Measurements from ENCODE around the gene C16orf95. TPM values are rescaled to one million over a fixed set of nuclear protein-coding genes. Genes with fewer than 3 reads are reported as not detected.
A peak's percentile ranks its signal among the peaks of the same experiment; 100 is the strongest.
"Not testable (repeated sequence)": the region's sequence is repeated elsewhere in the genome, so short reads cannot be mapped to it uniquely, and the experiment has no call there.

The C16orf95 gene
- total RNA-seq, 1 donor = 3.0 TPM

DNA sequence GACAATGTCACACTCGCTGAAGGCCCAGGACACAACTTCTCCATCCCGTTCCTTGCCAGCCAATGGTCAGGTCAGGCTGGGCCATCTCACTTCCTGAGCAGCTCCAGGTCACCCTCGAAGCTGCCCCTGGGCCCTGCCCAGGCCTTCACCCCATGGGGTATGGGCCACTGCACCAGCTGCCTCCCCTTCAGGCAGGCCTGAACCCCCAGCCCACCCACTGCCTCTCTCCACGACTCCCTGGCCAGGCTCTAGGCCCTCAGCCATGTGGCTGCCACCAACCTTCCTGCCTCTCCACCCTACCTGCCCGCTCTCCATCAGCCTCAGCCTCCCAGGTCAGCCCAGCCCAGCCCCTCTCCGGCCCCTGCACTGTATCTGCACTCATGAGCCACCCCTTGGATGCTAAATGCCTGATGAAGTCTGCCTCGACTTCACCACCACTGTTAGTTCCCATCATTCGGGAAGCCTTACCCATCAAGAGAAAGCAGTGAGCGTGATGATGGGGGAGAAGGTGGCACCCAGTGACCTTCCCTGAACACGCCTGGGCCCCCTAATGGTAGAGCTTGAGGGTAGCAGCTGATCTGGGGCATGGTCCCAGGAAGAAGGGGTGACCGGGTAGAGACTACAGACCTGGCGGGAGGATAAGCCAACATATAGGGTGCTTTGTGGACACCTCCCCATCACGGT, 30.9 kb upstream of the C16orf95 start:
- no peak for DNase-seq (ENCODE audit: low read depth in 2 of 3, low spot score in 2 of 3)

DNA sequence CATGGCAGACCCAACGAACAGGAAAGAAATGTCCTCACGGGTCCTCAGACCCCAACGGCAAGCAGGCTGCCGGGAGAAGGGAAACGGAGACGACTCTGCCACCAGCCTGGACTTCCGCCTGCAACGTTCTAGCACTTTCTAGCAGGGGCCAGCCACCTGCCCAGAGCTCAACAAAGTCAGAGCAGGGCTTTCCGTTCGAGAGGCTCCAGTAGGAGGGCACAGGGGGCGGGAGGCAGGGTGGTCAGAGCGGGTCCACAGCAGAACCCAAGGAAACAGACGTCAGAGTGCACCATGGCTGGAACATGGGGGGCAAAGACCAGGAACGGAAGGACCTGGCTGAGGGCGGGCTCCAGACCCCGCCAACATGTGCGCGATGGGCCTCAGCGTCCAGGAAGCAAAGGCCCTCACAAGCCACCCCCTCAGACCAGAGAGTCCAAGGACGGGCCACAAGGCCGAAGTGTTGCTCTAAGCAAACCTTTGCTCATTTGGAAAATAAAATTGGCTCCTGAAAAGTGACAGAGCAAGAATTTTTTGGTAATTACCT, 29.4 kb upstream of the C16orf95 start:
- no peak for DNase-seq (ENCODE audit: low read depth in 2 of 3, low spot score in 2 of 3)

DNA sequence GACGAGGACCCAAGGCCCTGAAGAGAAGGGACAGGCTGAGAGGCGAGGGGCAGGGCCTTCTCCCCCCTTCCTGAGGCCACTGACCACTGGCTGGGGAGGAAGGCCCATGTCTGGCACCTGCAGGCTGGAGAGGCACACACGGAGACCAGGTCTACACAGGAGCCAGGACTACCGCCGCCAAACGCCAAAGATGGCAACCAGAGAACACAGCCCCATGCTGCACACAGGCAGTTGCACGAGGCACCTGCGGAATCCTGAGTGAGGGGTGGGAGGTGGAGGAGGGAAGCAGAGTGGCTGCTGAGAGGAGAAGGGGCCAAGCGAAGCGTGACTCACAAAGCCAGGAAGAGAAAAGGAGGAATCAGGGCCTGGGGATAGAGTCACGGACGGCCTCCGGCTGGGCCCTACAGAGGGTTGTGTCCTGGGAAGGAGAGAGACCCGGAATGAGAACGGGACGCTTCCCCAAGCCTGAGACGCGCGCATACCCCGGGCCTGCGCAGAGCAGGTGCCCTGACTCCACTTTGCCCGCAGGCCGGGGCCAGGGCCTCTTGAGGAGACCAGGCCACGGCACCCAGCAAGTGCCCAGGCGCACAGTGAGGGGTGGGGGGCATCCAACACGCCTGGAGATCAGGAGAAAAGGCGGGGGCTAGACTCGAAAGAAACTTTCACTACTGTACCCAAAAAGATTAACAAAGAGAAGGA, 28.7 kb upstream of the C16orf95 start:
- DNase-seq (ENCODE audit: low read depth in 2 of 3, low spot score in 2 of 3) = no peak

DNA sequence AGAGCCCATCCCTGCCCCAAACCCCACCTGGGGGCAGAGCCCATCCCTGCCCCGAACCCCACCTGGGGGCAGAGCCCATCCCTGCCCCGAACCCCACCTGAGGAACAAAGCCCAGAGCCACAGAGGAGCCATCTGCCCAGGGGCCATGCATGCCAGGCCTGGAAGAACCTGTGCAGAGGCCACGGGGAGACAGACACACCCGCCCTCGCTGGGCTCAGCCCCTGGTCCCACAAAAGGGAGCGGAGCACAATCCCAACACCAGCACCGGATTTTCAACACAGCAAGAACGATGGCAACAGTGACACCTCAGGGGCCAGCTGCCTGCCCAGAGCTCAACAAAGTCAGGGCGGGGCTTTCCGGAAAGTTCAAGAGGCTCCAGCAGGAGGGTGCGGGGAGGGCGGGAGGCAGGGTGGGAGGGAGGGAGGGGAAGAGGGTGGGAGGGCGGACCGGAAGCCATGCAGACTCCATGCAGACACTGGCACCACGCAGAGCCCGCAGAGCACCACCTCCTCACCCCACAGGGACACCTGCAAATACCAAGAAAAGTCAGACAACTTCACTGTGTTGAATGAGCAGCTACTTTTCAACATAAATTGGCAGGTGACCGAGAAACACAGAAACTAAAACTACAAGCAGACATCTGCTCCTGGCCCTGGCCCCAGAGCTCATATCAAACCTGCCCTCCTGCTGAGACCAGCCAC, 27.9 kb upstream of the C16orf95 start:
- peak in 2 of 3 donors; percentile 6 to 9 for DNase-seq (ENCODE audit: low read depth in 2 of 3, low spot score in 2 of 3)

DNA sequence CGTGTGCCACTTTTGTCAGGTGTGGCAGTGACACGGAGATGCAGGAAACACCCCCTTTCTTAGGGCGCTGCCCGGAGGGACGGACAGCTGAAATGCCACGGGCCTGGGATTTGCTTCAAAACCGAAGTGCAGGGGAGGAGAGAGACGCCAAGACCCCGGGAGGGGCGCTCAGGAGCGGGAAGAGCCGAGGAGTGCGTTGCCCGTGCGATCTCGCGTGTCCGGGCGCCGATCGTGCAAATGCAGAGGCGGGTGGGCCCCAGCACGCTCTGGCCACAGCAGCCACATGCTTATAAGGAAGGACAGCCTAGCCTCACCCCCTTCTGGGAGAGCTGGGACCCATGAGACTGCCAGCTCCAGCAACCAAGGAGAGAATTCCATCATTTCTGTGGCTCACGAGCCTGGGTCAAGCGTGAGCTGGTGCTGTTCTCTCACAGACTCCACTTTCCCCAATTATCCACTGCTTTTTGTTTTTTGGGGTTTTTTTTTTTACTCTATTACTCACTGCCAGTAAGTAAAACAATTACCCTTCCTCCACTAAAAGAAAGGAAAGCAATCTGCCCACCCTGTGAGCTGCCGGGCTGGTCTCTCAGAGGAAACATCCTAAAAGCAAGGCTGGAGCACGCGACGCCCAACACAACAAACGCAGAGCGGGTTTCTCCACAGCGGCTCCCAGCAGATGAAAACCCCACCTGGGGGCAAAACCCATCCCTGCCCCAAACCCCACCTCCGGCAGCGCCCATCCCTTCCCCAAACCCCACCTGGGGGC, 27.2 kb upstream of the C16orf95 start:
- no peak for DNase-seq (ENCODE audit: low read depth in 2 of 3, low spot score in 2 of 3)

DNA sequence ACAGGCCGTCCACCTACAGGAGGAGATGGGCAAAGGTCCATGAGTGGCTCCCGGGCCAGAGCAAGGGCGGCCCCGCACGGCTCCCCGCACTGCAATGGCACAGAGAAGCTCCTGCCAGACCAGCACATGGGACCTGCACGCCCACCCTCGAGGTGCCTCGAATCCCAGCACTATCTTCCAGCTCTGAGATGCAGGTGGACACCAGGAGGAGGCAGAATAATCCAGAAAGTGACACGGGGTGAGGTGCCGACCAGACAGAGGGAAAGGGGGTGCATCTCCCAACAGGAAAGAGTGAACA, 26.5 kb upstream of the C16orf95 start:
- DNase-seq (ENCODE audit: low read depth in 2 of 3, low spot score in 2 of 3) = no peak

DNA sequence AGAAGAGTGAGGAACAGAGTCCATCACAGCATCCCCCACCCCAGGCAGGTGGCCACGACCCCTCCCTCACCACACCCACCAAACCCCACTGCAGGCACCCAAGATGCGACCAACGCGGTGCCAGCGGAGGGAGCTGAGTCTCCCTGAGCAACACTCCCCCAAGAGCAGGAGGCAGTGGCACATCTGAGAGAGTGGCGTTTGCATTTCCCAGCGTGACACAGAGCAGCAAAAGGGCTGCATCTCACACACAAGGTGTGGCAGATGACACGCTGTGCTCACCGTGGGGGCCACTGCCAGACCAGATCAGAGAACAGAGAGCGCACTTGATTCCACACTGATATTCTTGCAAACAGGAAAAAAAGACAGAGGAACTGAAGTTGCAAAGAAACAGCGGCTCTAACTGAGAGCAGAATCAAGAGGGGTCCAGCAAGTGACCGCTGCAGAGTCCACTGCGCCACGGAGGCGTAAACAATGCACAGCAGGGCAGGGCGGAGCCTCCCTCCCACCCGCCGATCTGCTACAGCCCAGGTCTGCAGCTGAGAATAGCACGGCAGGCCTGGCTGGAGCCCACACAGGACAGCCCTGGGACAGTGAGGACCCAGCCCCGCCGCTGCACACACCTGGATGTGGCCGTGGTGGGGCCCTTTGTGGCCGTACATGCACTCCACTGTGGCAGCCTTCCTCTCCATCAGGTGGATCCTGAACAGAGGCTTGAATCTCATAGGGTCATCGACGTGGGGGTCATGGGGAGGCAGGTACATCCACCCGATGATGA, 26.0 kb upstream of the C16orf95 start:
- DNase-seq (ENCODE audit: low read depth in 2 of 3, low spot score in 2 of 3) = no peak

DNA sequence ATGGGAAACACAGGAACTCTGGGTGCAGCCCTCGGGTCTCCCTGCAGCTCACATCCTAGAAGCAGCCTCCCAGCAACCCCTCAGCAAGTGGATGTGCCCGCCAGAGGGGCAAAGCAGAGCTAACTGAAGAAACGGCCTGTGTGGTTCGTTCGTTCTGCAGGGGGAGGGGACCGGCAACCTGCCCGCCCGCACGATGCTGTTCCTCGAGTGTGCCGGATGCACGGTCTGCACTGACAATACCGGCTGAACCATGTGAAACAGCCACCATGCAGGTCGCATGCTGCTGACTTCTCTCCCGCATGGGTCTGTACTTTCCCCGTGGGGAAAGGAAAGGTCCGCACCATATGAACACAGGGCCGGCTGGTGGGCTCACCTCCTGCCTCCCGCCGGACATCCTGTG, 25.3 kb upstream of the C16orf95 start:
- DNase-seq (ENCODE audit: low read depth in 2 of 3, low spot score in 2 of 3) = no peak

DNA sequence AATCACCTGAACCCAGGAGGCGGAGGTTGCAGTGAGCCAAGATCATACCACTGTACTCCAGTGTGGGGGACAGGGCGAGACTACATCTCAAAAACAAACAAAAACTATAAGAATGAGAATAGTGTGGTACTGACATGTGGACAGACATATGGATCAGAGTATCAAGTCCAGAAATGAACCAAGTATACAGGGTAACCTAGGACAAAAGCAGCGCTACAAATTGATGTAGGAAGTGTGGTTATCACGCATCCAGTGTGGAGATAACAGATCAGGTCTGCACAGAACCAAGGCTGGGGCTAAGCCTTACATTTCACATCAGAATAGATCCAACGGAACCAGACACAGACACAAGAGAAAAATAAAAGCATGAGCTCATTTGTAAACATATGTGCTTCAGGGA, 23.0 kb upstream of the C16orf95 start:
- no peak for DNase-seq (ENCODE audit: low read depth in 2 of 3, low spot score in 2 of 3)

DNA sequence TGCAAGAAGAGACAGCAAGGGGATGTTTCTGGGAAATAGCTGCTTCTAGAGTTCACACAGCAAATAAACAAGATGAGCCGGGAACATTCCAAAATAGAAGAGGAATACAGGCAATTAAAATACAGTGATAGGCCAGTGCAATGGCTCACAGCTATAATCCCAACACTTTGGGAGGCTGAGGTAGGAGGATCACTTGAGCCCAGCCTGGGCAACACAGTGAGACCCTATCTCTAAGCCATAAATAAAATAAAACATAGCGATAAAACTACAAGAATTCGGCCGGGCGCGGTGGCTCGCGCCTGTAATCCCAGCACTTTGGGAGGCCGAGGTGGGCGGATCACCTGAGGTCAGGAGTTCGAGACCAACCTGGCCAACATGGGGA, 22.5 kb upstream of the C16orf95 start:
- DNase-seq (ENCODE audit: low read depth in 2 of 3, low spot score in 2 of 3) = not testable (repeated sequence)

DNA sequence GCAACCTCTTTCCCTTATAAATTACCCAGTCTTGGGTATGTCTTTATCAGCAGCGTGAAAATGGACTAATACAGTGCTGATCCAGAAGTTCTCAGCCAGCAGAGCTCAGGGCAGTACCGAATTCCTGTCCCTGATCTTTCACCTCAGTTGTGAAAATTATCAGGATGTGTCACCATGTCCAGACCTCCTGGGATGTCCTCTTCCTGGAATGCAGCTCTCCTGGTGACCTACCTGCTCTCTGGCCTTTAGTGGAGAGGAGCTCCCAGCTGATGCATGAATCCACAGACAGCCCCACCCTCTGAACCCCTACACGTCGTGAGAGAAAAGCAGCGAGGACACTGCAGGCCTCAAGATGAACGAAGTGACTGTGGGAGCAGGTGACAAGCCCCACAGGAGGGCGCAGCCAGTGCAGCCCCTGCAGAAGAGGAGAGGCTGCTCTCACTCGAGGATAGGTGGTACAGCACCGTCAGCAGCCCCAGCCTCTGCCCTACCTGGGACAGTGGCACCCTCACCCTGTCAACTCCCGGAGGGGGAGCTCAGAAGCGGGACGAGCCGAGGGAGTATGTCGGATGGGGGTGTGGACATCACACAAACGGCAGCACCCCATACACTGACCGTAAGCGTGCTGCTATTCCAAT, 22.0 kb upstream of the C16orf95 start:
- DNase-seq (ENCODE audit: low read depth in 2 of 3, low spot score in 2 of 3) = no peak

DNA sequence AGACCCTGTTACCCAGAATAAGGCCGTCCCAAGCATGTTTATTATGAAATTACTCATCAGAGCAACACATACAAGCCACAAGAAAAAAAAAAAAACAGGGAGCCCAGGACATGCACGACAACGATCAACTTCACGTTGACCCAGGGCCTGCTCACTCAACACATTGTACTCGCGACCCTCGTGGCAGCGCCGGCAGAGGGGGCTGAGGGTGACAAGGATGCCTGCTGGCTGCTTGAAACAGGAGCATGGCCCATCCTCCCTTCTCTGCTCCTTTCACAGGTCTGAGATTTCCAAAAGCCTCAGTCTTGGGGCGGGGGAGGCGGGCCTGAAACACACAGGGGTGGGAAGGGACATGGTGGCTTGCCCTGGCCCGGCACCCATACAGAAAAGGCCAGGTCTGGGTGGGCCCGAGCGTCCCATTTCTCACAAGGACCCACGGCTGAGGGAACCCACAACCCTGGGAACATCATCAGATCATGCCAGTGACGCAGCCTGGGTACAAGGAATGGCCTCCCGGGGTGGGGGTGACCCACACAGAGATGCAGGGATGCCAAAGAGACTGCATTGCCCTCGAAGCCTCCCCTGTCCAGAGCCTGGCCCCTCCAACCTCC, 21.1 kb upstream of the C16orf95 start:
- DNase-seq (ENCODE audit: low read depth in 2 of 3, low spot score in 2 of 3) = no peak

DNA sequence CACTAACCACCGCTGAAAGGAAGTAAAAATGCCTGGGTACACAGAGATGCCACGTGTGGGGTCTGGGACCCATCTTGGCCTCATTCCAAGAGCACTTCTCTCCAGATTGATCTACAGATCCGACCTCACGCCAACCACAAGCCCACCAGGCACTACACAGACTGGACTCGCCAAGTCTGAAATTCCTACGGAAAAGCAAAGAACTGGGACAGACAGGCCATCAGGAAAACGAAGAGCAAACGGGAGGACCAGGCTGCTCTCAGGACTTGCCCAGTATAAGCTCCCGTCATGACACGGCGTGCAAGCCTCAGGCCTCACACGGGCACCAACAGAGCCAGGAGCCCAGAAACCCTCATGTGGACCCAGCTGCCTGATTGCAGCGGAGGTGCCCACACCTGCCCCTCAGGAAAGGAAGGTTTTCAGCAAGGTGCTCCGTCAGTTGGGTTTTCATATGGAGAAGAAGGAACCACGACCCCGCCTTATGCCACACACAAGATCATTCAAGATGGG, 20.1 kb upstream of the C16orf95 start:
- DNase-seq (ENCODE audit: low read depth in 2 of 3, low spot score in 2 of 3) = peak in 1 of 3 donors; percentile 74

DNA sequence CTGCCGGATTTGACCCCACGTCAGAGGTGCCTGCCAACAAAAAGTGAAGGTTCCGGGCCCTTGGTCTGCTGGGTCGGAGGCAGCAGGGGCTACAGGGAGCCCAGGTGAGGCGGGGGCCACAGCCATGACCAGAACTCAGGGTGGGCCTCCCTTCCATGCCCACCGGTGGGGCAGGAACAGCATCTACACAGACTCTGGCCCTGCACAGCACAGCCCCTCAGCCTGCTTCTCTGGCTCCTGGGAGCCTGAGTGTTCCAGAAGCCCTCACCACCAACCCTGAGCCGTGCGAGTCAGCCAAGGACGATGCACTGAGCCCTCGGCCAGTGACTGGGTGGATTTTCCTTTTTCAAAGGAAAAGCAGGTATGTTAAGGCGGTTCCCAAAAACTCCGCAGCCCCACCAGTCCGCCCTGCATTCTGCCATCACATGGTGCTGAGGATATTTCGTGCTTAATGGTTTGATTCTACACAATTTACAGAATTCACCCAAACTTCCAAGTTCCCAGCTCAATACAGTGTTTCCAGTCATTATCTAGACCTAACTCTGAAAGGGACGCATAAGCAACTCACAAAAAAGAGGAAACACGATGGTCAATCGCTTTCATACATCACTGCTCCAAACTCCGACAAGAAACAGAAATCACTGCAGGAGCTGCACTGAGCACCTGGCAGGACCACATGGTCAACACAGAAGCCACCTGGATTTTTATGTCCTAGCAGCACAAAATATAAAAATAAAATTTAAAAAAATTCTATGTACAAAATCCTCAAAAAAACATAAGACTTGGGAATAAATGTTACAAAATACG, 19.4 kb upstream of the C16orf95 start:
- DNase-seq (ENCODE audit: low read depth in 2 of 3, low spot score in 2 of 3) = no peak

DNA sequence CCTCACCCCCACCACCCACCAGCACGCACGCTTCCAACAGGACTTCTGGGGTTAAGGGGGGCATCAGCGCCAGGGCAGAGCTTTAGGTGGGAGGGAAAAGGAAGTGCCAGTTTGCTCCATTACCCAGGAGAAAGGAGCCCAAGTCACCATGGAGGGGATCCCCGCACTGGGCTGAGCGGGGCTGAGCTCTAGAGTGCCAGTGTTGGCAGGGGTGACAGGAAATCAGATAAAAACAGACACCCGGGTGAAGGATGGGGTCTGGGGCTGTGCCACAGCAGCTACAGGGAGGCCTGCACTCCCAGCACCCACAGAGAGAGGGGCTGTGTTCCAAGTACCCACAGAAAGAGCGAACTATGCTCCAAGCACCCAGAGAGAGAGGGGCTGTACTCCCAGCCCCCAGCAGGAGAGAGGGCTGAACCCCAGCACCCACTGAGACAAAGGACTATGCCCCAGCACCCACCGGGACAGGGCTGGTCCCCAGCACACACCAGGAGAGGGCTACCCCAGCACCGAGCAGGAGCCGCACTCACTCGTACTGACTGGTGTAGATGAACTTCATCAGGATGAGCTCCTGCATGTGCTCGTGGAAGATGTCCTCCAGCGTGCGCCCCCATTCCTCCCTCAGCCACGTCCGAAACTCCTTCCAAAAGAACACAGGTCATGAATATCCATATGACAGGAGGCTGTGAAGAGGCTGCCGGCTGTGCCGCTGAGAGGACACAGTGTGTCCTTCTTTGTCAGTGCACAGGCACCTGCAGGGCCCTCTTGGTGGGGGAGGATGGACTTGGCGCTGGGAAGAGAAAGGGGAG, 18.6 kb upstream of the C16orf95 start:
- peak in 1 of 3 donors; percentile 9 for DNase-seq (ENCODE audit: low read depth in 2 of 3, low spot score in 2 of 3)

DNA sequence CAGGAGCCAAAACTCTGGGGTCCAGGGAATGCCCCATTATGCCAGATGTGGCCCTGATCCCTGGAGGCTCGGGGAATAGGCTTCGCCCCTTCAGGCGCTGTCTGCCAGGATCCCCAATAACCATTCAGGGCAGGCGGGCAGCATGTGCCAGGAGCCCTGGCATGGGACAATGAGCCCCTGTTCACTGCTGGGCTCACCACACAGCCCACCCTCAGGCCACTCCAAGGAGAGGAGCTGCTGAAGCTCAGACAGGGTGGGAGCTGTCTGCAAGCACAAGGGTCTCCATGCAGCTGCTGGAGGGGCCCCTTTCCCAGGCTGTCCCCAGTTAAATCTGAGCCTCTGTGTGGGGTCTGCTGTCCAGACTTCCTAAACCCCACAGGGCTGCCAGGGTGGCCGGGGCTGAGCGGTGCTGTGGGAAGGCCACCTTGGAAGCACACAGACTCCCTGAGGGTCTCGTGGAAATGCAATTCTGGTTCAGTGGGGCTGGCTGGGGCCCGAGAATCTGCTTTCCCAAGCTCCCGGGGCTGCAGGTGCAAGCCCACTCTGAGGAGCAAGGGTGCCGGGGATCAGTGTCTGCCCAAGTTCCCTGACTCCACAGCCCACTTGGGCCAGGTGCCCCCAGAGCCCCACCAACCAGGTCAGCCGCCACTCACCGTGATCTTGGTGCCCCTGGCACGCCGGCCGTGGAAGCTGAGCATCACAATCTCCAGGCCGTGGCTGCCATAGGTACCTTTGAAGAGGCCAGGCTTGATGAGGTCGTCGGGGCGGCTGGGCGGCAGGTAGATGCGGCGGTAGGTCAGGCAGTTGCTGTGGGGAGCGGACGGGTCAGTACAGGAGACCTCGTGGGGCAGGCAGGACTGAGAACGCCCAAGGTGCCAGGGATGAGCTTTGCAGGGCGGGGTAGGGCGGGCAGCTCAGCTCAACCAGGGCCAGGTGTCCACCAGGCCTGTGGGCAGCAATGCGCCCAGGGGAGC, 17.7 kb upstream of the C16orf95 start:
- no peak for DNase-seq (ENCODE audit: low read depth in 2 of 3, low spot score in 2 of 3)

All from hematopoietic multipotent progenitor cell (in vitro differentiated cells).